Gastrocnemius medialis (tissue), 4 donors: ENCODE results near the gene SPOUT1. TPM values are rescaled to one million over a fixed set of nuclear protein-coding genes. Genes with fewer than 3 reads are reported as not detected.
A peak's percentile ranks its signal among the peaks of the same experiment; 100 is the strongest.

Source experiments
- ATAC-seq, 2 donors: fragments of 150-250 bp; one replicate each; pipeline ENCODE4 v1.9.1; 2016
- DNase-seq, 2 donors: peaks; one replicate each; pipeline ENCODE4 v3.0.0-alpha.2; 2019
- H3K27ac ChIP-seq, 4 donors: fragments of 200-600 bp; sonication (generic); 1 replicate in 1 of 4; 2 replicates in 3 of 4; pipeline ENCODE4 v1.5.1; 2016 to 2018; ENCODE audit warnings: mild to moderate bottlenecking in 2 of 4, moderate library complexity in 1 of 4
- H3K27me3 ChIP-seq, 3 donors: fragments of 200-600 bp; sonication (generic) in 2 of 3; 1 replicate in 1 of 3; 2 replicates in 2 of 3; pipeline versions ENCODE4 v1.5.1 to v1.6.0; 2016 to 2019; ENCODE audit warnings: mild to moderate bottlenecking in 1 of 3, moderate library complexity in 1 of 3
- H3K36me3 ChIP-seq, 2 donors: fragments of 200-600 bp; sonication (generic) in 1 of 2; one replicate each; pipeline ENCODE4 v1.5.1; 2017 to 2018
- H3K4me1 ChIP-seq, 2 donors: fragments of 200-600 bp; sonication (generic) in 1 of 2; one replicate each; pipeline ENCODE4 v1.5.1; 2016 to 2017; ENCODE audit warnings: mild to moderate bottlenecking in 2 of 2
- H3K4me3 ChIP-seq, 4 donors: fragments of 200-600 bp; sonication (generic) in 3 of 4; 1 replicate in 1 of 4; 2 replicates in 3 of 4; pipeline ENCODE4 v1.5.1; 2016 to 2019; ENCODE audit warnings: mild to moderate bottlenecking in 2 of 4
- H3K9me3 ChIP-seq, 3 donors: fragments of 200-600 bp; sonication (generic) in 2 of 3; 1 replicate in 1 of 3; 2 replicates in 2 of 3; pipeline ENCODE4 v1.5.1; 2016 to 2019
- POLR2A ChIP-seq, 2 donors: fragments of 450-650 bp; IDR thresholded peaks; one replicate each; pipeline ENCODE4 v1.6.1; 2017; ENCODE audit warnings: antibody characterized with exemption in 2 of 2, mild to moderate bottlenecking in 2 of 2, moderate library complexity in 2 of 2
- in situ Hi-C, 4 donors: fragments of 200-750 bp; cut with MboI; loops; one replicate each; pipeline versions ENCODE4 v1.15.0 to v1.8.0; 2017; ENCODE audit warnings: low sequenced_read_pairs in 4 of 4
- intact Hi-C: fragments of 100-400 bp; cut with DNase I; formaldehyde crosslinking; loops from one replicate; pipeline ENCODE4 v1.15.1; 2023; ENCODE audit warnings: low total_unique reads
- total RNA-seq, 4 donors: library from RNA; depleted of rRNA; stranded (reverse); fragments of >200 nt; gene quantifications; one replicate each; pipeline versions ENCODE4 v1.1.0 to v1.2.3, GENCODE V29; 2016
- TF ChIP-seq, protein P1 (sequence below), 5 experiments: fragments of 450-650 bp in 3 of 5; fragments of 200-600 bp in 2 of 5; sonication (generic) in 2 of 5; IDR thresholded peaks in 4 of 5; conservative IDR thresholded peaks in 1 of 5; 1 replicate in 4 of 5; 2 replicates in 1 of 5; pipeline ENCODE4 v1.5.1; 2016 to 2019; ENCODE audit warnings: antibody characterized with exemption in 5 of 5, mild to moderate bottlenecking in 3 of 5, moderate library complexity in 3 of 5

The SPOUT1 gene
- total RNA-seq, 4 donors from 2014 or later = 10.7 to 29.3 (median 14.9) TPM

DNA sequence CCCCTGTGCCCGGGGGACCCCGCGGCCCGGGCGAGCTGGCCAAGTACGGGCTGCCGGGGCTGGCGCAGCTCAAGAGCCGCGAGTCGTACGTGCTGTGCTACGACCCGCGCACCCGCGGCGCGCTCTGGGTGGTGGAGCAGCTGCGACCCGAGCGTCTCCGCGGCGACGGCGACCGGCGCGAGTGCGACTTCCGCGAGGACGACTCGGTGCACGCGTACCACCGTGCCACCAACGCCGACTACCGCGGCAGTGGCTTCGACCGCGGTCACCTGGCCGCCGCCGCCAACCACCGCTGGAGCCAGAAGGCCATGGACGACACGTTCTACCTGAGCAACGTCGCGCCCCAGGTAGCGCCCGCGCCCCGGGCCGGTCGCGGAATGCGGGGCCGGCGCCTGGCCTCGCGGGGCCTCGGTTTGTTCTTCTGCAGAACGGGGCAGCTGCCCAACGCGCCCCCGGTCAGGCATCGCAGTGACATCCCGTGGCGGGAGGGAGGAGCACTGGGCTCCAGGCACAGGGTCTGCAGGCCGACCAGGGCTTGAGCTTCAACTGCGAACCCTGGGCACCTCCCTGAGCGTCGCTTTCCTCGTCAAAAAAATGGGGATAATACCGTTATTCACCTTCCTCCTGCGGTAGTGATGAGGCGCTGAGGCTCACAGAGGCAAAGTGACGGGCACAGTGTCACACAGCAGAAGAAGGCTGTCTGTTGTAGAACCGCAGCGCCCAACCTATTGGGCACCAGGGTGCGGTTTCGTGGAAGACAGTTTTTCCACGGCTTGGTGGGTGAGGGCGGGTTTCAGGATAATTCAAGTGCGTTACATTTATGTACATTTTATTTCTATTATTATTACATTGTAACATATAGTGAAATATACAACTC, 10.5 kb downstream of the SPOUT1 start:
- no peak for TF ChIP-seq POLR2A (IDR thresholded peaks at IDR 0.05)
- TF ChIP-seq, protein P1, sequence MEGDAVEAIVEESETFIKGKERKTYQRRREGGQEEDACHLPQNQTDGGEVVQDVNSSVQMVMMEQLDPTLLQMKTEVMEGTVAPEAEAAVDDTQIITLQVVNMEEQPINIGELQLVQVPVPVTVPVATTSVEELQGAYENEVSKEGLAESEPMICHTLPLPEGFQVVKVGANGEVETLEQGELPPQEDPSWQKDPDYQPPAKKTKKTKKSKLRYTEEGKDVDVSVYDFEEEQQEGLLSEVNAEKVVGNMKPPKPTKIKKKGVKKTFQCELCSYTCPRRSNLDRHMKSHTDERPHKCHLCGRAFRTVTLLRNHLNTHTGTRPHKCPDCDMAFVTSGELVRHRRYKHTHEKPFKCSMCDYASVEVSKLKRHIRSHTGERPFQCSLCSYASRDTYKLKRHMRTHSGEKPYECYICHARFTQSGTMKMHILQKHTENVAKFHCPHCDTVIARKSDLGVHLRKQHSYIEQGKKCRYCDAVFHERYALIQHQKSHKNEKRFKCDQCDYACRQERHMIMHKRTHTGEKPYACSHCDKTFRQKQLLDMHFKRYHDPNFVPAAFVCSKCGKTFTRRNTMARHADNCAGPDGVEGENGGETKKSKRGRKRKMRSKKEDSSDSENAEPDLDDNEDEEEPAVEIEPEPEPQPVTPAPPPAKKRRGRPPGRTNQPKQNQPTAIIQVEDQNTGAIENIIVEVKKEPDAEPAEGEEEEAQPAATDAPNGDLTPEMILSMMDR (IDR thresholded peaks at IDR 0.05 in 4 of 5, conservative IDR thresholded peaks at IDR 0.05 in 1 of 5) = no peak

GRCh38 chr9:128818099-128818838, 11.3 kb downstream of the SPOUT1 start, which contains the start of gene ENDOG:
TSS of gene ENDOG (plus strand) at chr9:128818500. CDS start at chr9:128818685, 185 bp downstream.
- DNase-seq (peak; percentile 95 to 97), ATAC-seq (peak; percentile 91 to 92)
- in situ Hi-C loops (no loop called here), intact Hi-C loops (loop anchor here (1.0 kb wide), 3 partner anchors 11 to 116 kb away; partner anchors contain the start of genes PKN3, SPOUT1 and TBC1D13)
- Histone ChIP-seq H3K36me3 (peaks cover 0 to 18% of the 10 kb centered on the region in 2 donors), H3K4me1 (peaks cover 4 to 12% of the 10 kb centered on the region in 2 donors), H3K27me3 (no peaks in the 10 kb centered on the region), H3K27ac (peak within 1 kb of the TSS; percentile 81 to 96 (median 92)), H3K4me3 (peak within 1 kb of the TSS; percentile 64 to 87 (median 72)), H3K9me3 (no peaks in the 10 kb centered on the region)
- TF ChIP-seq POLR2A (IDR thresholded peaks at IDR 0.05) = peak; percentile 87 to 97
- TF ChIP-seq, protein P1 (IDR thresholded peaks at IDR 0.05 in 4 of 5, conservative IDR thresholded peaks at IDR 0.05 in 1 of 5) = peak; percentile 97 to 99 (median 98)

More for the DNA sequence above, 10.5 kb downstream of the SPOUT1 start:
- in situ Hi-C loops (no loop called here), intact Hi-C loops (loop anchor here (1.0 kb wide), 3 partner anchors 10 to 117 kb away; partner anchors contain the start of genes PKN3, SPOUT1 and TBC1D13)
- Histone ChIP-seq H3K9me3 (no peaks in the 10 kb centered on the region), H3K4me3 (peak overlapping the region; percentile 64 to 87 (median 72)), H3K4me1 (peaks cover 4 to 12% of the 10 kb centered on the region in 2 donors), H3K27me3 (no peaks in the 10 kb centered on the region), H3K27ac (peak overlapping the region; percentile 81 to 96 (median 92)), H3K36me3 (peaks cover 0 to 26% of the 10 kb centered on the region in 2 donors)
- DNase-seq (peak in 1 of 2 donors; percentile 57), ATAC-seq (peak; percentile 54 to 66)

- Histone ChIP-seq H3K27me3 (no peaks in the 10 kb centered on the region), H3K9me3 (no peaks in the 10 kb centered on the region), H3K27ac (no peak overlapping the region), H3K4me3 (no peak overlapping the region), H3K36me3 (peaks cover 0 to 27% of the 10 kb centered on the region in 2 donors), H3K4me1 (peaks cover 0 to 4% of the 10 kb centered on the region in 2 donors)
- in situ Hi-C loops (no loop called here), intact Hi-C loops (no loop called here)
- DNase-seq (peak in 1 of 2 donors; percentile 36), ATAC-seq (peak; percentile 61 to 72)
- no peak for TF ChIP-seq POLR2A (IDR thresholded peaks at IDR 0.05)
- TF ChIP-seq, protein P1 (IDR thresholded peaks at IDR 0.05 in 4 of 5, conservative IDR thresholded peaks at IDR 0.05 in 1 of 5) = no peak
Observed at GRCh38 chr9:128810873-128811272, 18.7 kb downstream of the SPOUT1 start.

DNA sequence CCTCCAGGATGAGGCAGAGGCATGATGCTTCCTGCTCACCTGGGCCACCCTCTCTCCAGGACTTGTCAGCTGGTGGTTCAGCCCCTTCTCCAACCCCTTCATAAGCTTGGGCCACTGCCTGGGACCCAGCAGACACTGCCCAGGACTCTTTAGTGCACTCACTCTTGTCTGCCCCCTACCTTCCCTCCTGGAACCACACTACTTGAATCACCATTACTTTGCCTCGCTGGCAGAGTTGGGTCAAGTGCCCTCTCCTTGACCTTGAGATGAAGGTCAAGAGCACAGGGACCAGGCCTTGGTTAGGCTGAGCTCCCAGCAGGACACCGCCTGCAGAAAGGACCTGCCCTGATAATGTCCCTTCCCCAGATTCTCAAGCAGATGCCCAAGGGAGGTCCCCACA, 19.8 kb downstream of the SPOUT1 start:
- intact Hi-C loops = no loop called here

More for the DNA sequence above, 19.8 kb downstream of the SPOUT1 start:
- Histone ChIP-seq H3K4me1 (peaks cover 0 to 4% of the 10 kb centered on the region in 2 donors), H3K27ac (no peak overlapping the region), H3K27me3 (no peaks in the 10 kb centered on the region), H3K9me3 (no peaks in the 10 kb centered on the region), H3K4me3 (no peak overlapping the region), H3K36me3 (peaks cover 0 to 38% of the 10 kb centered on the region in 2 donors)
- ATAC-seq = no peak
- in situ Hi-C loops = no loop called here
- no peak for DNase-seq
- no peak for TF ChIP-seq POLR2A (IDR thresholded peaks at IDR 0.05)
- TF ChIP-seq, protein P1 (IDR thresholded peaks at IDR 0.05 in 4 of 5, conservative IDR thresholded peaks at IDR 0.05 in 1 of 5) = no peak
